Measurements from ENCODE around the gene PRKAR2B. TPM values are rescaled to one million over a fixed set of nuclear protein-coding genes. Genes with fewer than 3 reads are reported as not detected.

PRKAR2B gene
- total and polyA plus RNA-seq, 4 experiments from 2014 or later = 0.29 to 0.47 (median 0.43) TPM

DNA sequence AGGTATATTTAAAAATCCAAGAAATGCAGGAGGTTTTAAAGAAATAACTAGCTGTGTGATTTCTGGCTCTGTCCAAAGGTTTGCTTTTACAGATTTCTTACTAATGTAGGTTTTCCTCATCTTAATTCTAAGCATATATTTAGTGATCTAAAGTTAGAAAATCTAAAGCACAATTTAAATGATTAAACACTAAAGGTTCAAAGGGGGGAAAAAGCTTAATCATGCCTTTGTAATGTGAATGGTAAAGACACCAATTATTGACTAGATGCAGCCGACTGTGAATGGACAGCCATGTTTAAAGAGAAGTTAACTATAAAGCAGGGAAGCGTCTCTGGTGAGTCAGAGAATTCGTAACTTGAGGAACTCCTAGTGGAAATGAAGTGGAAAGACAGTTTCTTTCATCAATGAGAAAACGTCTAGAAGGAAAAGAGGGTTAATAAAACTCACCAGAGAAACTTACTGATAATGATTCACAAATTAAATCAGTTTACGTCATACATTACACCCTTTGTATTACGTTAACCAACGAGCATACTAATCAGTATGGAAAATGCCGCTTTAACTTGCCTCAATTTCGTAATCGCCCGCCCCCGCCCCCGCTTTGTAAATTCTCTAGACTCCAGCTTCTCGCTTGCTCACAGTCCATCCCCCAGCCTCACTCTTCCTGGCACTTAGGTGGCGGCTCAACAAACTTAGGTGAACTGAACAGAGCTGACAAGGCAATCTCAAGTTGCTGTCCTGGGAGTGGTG is 123.2 kb downstream of the PRKAR2B start:
- peak overlapping the region; percentile 89 to 100 (median 97) for H3K4me3 Mint-ChIP-seq
- no peaks in the 10 kb centered on the region for H3K36me3 ChIP-seq (ENCODE audit: insufficient read depth, low read length)
- intact Hi-C loops (cut with micrococcal nuclease) = loop anchor here (1.0 to 10.0 kb wide), 12 partner anchors 10 to 1401 kb away; partner anchors contain the start of genes CCDC71L, DLD, DNAJB9 and PIK3CG
- no peaks in the 10 kb centered on the region for H3K9me3 Mint-ChIP-seq
- H3K9me3 ChIP-seq (ENCODE audit: control insufficient read depth in 1 of 2, low read length in 2 of 2) = no peaks in the 10 kb centered on the region
- H3K36me3 Mint-ChIP-seq = peaks cover 0 to 23% of the 10 kb centered on the region in 2 donors
- peak overlapping the region; percentile 100 for H3K27ac ChIP-seq (ENCODE audit: low read depth, low read length)
- H3K27ac Mint-ChIP-seq = peak overlapping the region; percentile 98 to 100 (median 100)
- peak in 1 of 5 donors; percentile 93 for DNase-seq
- H3K4me1 ChIP-seq (ENCODE audit: insufficient read depth, low read length) = peaks cover 36% of the 10 kb centered on the region
- peaks cover 1 to 3% of the 10 kb centered on the region in 2 donors for H3K27me3 Mint-ChIP-seq
- H3K27me3 ChIP-seq (ENCODE audit: insufficient read depth, low read length) = no peaks in the 10 kb centered on the region
- H3K4me3 ChIP-seq (ENCODE audit: low read length in 2 of 2) = peak overlapping the region; percentile 59 to 85
- ChIA-PET CTCF (ENCODE audit: partially characterized antibody) (interaction anchor here (0.6 to 3.7 kb wide), 7 partner anchors 12 to 1401 kb away, joined by 3 to 56 read pairs (median 5); partner anchors contain the start of gene CBLL1), POLR2A (ENCODE audit: partially characterized antibody) (interaction anchor here (0.6 to 4.8 kb wide), 33 partner anchors 11 to 1780 kb away, joined by 3 to 86 read pairs (median 6); partner anchors contain the start of genes BCAP29, CBLL1, CCDC71L and COG5)
- H3K4me1 Mint-ChIP-seq = peaks cover 14 to 45% (median 29%) of the 10 kb centered on the region in 4 donors

GRCh38 chr7:107168233-107169119 is 124.0 kb downstream of the PRKAR2B start, which contains the start of gene HBP1:
Gene HBP1 (plus strand): TSS chr7:107169003. CDS start chr7:107179894, 10,891 bp downstream.
- Mint-ChIP-seq H3K36me3 (peaks cover 0 to 24% of the 10 kb centered on the region in 2 donors), H3K4me1 (peaks cover 22 to 53% (median 37%) of the 10 kb centered on the region in 4 donors), H3K4me3 (peak within 1 kb of the TSS; percentile 90 to 100 (median 97)), H3K27ac (peak within 1 kb of the TSS; percentile 98 to 100 (median 100)), H3K27me3 (peaks cover 1 to 3% of the 10 kb centered on the region in 2 donors), H3K9me3 (no peaks in the 10 kb centered on the region)
- Histone ChIP-seq H3K4me3 (ENCODE audit: low read length in 2 of 2) (peak within 1 kb of the TSS; percentile 84 to 85), H3K9me3 (ENCODE audit: control insufficient read depth in 1 of 2, low read length in 2 of 2) (no peaks in the 10 kb centered on the region), H3K4me1 (ENCODE audit: insufficient read depth, low read length) (peaks cover 44% of the 10 kb centered on the region), H3K27ac (ENCODE audit: low read depth, low read length) (peak within 1 kb of the TSS; percentile 100), H3K36me3 (ENCODE audit: insufficient read depth, low read length) (no peaks in the 10 kb centered on the region), H3K27me3 (ENCODE audit: insufficient read depth, low read length) (no peaks in the 10 kb centered on the region)
- CTCF ChIA-PET (ENCODE audit: partially characterized antibody) = interaction anchor here (0.6 to 3.7 kb wide), 10 partner anchors 11 to 1401 kb away, joined by 3 to 56 read pairs (median 5); partner anchors contain the start of gene CBLL1
- POLR2A ChIA-PET (ENCODE audit: partially characterized antibody) = interaction anchor here (0.6 to 4.8 kb wide), 46 partner anchors 12 to 1781 kb away, joined by 3 to 86 read pairs (median 4); partner anchors contain the start of genes BCAP29, CBLL1, CCDC71L and COG5
- DNase-seq = peak; percentile 97 to 100 (median 99)
- intact Hi-C loops (cut with micrococcal nuclease) = loop anchor here (1.0 to 10.0 kb wide), 11 partner anchors 9 to 1400 kb away; partner anchors contain the start of genes CCDC71L, DLD, DNAJB9 and PIK3CG

GRCh38 chr7:107169120-107170050 is 124.9 kb downstream of the PRKAR2B start:
- peak overlapping the region; percentile 100 for H3K27ac ChIP-seq (ENCODE audit: low read depth, low read length)
- no peaks in the 10 kb centered on the region for H3K9me3 Mint-ChIP-seq
- H3K4me3 Mint-ChIP-seq = peak overlapping the region; percentile 90 to 100 (median 97)
- peaks cover 30 to 62% (median 46%) of the 10 kb centered on the region in 4 donors for H3K4me1 Mint-ChIP-seq
- peaks cover 53% of the 10 kb centered on the region for H3K4me1 ChIP-seq (ENCODE audit: insufficient read depth, low read length)
- intact Hi-C loops (cut with micrococcal nuclease) = loop anchor here (1.0 to 10.0 kb wide), 6 partner anchors 11 to 1399 kb away; partner anchors contain the start of genes CCDC71L, DNAJB9, PRKAR2B and SYPL1
- no peaks in the 10 kb centered on the region for H3K9me3 ChIP-seq (ENCODE audit: control insufficient read depth in 1 of 2, low read length in 2 of 2)
- peak overlapping the region; percentile 98 to 100 (median 100) for H3K27ac Mint-ChIP-seq
- H3K27me3 Mint-ChIP-seq = peaks cover 1 to 3% of the 10 kb centered on the region in 2 donors
- H3K27me3 ChIP-seq (ENCODE audit: insufficient read depth, low read length) = no peaks in the 10 kb centered on the region
- DNase-seq = peak; percentile 81 to 91 (median 82)
- H3K36me3 ChIP-seq (ENCODE audit: insufficient read depth, low read length) = no peaks in the 10 kb centered on the region
- ChIA-PET CTCF (ENCODE audit: partially characterized antibody) (interaction anchor here (0.8 to 3.7 kb wide), 8 partner anchors 11 to 711 kb away, joined by 3 to 56 read pairs (median 6); partner anchors contain the start of gene CBLL1), POLR2A (ENCODE audit: partially characterized antibody) (interaction anchor here (0.7 to 4.8 kb wide), 40 partner anchors 11 to 1901 kb away, joined by 3 to 86 read pairs (median 5); partner anchors contain the start of genes BCAP29, CBLL1, CCDC71L and COG5)
- peaks cover 0 to 32% of the 10 kb centered on the region in 2 donors for H3K36me3 Mint-ChIP-seq
- H3K4me3 ChIP-seq (ENCODE audit: low read length in 2 of 2) = peak overlapping the region; percentile 77 to 84

DNA sequence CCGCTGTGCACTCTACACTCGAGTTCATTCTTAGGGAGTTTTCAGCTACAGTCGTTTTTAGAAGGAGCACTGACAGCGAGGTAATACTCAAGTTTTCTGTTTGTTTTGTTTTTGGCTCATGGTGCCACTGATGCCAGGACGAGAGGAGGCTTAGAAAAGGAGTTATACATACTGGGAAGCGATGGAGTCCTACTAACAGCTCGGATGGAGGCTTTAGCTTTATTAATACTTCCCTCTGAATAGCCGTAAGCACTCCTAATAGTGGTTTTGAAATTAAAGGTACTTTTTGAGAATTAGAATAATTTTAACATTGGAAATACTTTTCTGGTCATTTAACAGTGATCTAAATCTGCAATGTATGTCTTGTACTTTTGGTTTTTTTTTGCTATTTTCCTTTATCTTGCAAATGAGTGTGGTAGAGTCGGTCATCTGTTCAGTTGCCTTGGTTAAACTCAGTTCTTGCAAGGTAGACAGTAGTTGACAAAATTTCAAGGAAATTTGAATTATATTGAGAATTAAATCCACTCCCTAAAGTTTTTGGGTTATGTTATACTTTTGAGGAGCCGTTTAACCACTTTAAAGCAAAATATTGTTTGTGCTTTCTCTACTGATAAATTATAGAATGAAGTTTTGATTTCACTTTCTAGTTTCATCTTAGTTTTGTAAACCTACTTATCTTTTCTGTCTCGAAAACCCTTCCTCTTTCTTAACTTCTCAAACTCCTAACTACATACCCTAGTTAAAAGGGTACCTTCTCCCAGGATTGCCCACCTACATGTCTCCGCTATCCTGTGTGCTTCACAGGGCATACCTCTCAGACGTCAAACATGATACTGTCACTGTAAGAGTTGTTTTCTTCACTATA is 125.8 kb downstream of the PRKAR2B start:
- POLR2A ChIA-PET (ENCODE audit: partially characterized antibody) = interaction anchor here (0.7 to 4.8 kb wide), 14 partner anchors 10 to 1902 kb away, joined by 3 to 86 read pairs (median 17); partner anchors contain the start of genes CBLL1, COG5, DUS4L and PIK3CG
- Histone ChIP-seq H3K4me3 (ENCODE audit: low read length in 2 of 2) (peak overlapping the region; percentile 77 to 84), H3K4me1 (ENCODE audit: insufficient read depth, low read length) (peaks cover 62% of the 10 kb centered on the region)

GRCh38 chr7:107171496-107171895 is 127.0 kb downstream of the PRKAR2B start:
- DNase-seq = no peak
- Histone ChIP-seq H3K27me3 (ENCODE audit: insufficient read depth, low read length) (no peaks in the 10 kb centered on the region), H3K9me3 (ENCODE audit: control insufficient read depth in 1 of 2, low read length in 2 of 2) (no peaks in the 10 kb centered on the region), H3K36me3 (ENCODE audit: insufficient read depth, low read length) (no peaks in the 10 kb centered on the region), H3K27ac (ENCODE audit: low read depth, low read length) (no peak overlapping the region), H3K4me1 (ENCODE audit: insufficient read depth, low read length) (peaks cover 66% of the 10 kb centered on the region), H3K4me3 (ENCODE audit: low read length in 2 of 2) (no peak overlapping the region)
- ChIA-PET CTCF (ENCODE audit: partially characterized antibody) (interaction anchor here (0.7 to 1.0 kb wide), 3 partner anchors 21 to 701 kb away, joined by 3 read pairs; no protein-coding TSS in a partner anchor), POLR2A (ENCODE audit: partially characterized antibody) (interaction anchor here (1.0 to 4.8 kb wide), 3 partner anchors 9 to 699 kb away, joined by 3 to 70 read pairs (median 3); no protein-coding TSS in a partner anchor)
- Mint-ChIP-seq H3K9me3 (peaks cover 0 to 1% (median 0%) of the 10 kb centered on the region in 8 donors), H3K27ac (peak overlapping the region in 3 of 7 donors; percentile 19 to 72 (median 43)), H3K4me1 (peaks cover 39 to 77% (median 58%) of the 10 kb centered on the region in 4 donors), H3K27me3 (no peaks in the 10 kb centered on the region), H3K4me3 (peak overlapping the region; percentile 26 to 61 (median 43)), H3K36me3 (peaks cover 0 to 38% of the 10 kb centered on the region in 2 donors)
- intact Hi-C loops (cut with micrococcal nuclease) = no loop called here

More for the DNA sequence above, 125.8 kb downstream of the PRKAR2B start:
- Mint-ChIP-seq H3K4me1 (peaks cover 35 to 71% (median 52%) of the 10 kb centered on the region in 4 donors), H3K36me3 (peaks cover 0 to 38% of the 10 kb centered on the region in 2 donors), H3K9me3 (no peaks in the 10 kb centered on the region), H3K4me3 (peak overlapping the region; percentile 90 to 100 (median 96)), H3K27me3 (peaks cover 0 to 2% of the 10 kb centered on the region in 2 donors), H3K27ac (peak overlapping the region; percentile 98 to 100 (median 99))
- Histone ChIP-seq H3K27ac (ENCODE audit: low read depth, low read length) (peak overlapping the region; percentile 100), H3K9me3 (ENCODE audit: control insufficient read depth in 1 of 2, low read length in 2 of 2) (no peaks in the 10 kb centered on the region), H3K36me3 (ENCODE audit: insufficient read depth, low read length) (no peaks in the 10 kb centered on the region), H3K27me3 (ENCODE audit: insufficient read depth, low read length) (no peaks in the 10 kb centered on the region)
- CTCF ChIA-PET (ENCODE audit: partially characterized antibody) = interaction anchor here (0.8 to 3.7 kb wide), 4 partner anchors 20 to 710 kb away, joined by 4 to 56 read pairs (median 8); partner anchors contain the start of gene CBLL1
- DNase-seq = no peak
- intact Hi-C loops (cut with micrococcal nuclease) = loop anchor here (1.0 kb wide), 1 partner anchor 10 kb away; no protein-coding TSS in a partner anchor

Measured in CD4-positive, alpha-beta memory T cell (primary cell).